HG02870 (cell line): ENCODE results near the gene LHX6.

Experiments
- ATAC-seq: cut with Tn5 transposase; IDR thresholded peaks from one replicate; pipeline ENCODE4 v1.9.1; 2021; ENCODE audit warnings: mild to moderate bottlenecking, moderate library complexity; ENCODE audit not compliant: unreplicated experiment

LHX6 gene

GRCh38 chr9:122236681-122237080 lies 7.9 kb upstream of the LHX6 start:
- no peak for ATAC-seq

GRCh38 chr9:122234022-122234748 lies 5.4 kb upstream of the LHX6 start:
- ATAC-seq: no peak

GRCh38 chr9:122232796-122233306 lies 4.1 kb upstream of the LHX6 start:
- ATAC-seq: no peak

GRCh38 chr9:122229485-122229837 lies 704 bp upstream of the LHX6 start:
- no peak for ATAC-seq

- no peak for ATAC-seq
These were observed 578 bp downstream of the LHX6 start for GRCh38 chr9:122228191-122228567.

- ATAC-seq: no peak
These were observed 1.2 kb downstream of the LHX6 start for GRCh38 chr9:122227575-122227900.

GRCh38 chr9:122226758-122227574 lies 1.8 kb downstream of the LHX6 start:
- no peak for ATAC-seq

GRCh38 chr9:122226142-122226757 lies 2.5 kb downstream of the LHX6 start:
- no peak for ATAC-seq

GRCh38 chr9:122225312-122226141 lies 3.2 kb downstream of the LHX6 start:
- ATAC-seq: no peak

- ATAC-seq: no peak
These were observed 5.3 kb downstream of the LHX6 start for GRCh38 chr9:122223435-122223834.

- no peak for ATAC-seq
These were observed 6.0 kb downstream of the LHX6 start for GRCh38 chr9:122222791-122223190.

- no peak for ATAC-seq
These were observed 7.5 kb downstream of the LHX6 start for GRCh38 chr9:122221183-122221811.

GRCh38 chr9:122220673-122221182 lies 8.0 kb downstream of the LHX6 start:
- no peak for ATAC-seq

- ATAC-seq: no peak
These were observed 8.7 kb downstream of the LHX6 start for GRCh38 chr9:122219856-122220672.

- no peak for ATAC-seq
These were observed 9.6 kb downstream of the LHX6 start for GRCh38 chr9:122218935-122219855.

- ATAC-seq: no peak
These were observed 10.5 kb downstream of the LHX6 start for GRCh38 chr9:122218071-122218934.

GRCh38 chr9:122217640-122218039 lies 11.1 kb downstream of the LHX6 start:
- no peak for ATAC-seq
